Measurements from ENCODE around the gene HAP1.
A peak's percentile ranks its signal among the peaks of the same experiment; 100 is the strongest.

Gene HAP1

DNA sequence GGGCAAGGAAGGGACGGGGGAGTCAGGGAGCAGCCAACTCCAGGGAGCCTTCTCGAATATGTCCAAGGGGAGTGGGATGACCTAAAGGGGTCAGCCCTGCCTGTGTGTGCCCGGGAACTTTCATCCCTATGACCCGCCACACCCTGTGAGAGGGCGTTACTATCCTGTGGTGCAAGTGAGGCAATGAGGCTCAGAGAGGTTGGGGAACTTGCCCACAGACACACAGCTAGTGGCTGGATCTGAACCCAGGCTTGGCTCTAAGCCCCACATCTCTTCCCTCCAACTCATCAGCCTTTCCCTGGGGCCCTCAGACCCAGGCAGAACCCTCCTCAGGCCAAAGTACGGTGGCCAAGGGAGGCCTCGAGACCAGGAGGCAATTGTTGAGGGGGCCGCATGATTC, 28.9 kb upstream of the HAP1 start:
- DNase-seq = no peak

DNA sequence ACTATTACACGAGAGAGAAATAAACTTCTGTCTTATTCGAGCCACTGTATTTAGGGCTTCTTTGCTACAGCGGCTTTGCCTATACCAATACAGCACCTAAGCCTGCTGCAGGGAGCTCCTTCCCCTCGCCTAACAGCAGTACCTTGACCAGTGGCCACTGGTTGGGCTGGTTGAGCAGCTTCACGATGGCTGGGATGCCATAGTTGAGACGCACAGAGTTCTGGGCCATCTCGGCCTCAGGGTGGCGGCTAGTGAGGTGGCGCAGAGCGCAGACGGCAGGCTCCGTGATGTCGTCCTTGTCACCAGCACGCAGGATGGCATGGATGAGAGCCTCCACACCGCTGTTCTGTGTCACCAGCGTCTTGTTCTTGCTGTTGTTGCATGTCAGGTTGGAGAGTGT, 28.4 kb upstream of the HAP1 start:
- DNase-seq = no peak

- no peak for DNase-seq
Measured at GRCh38 chr17:41762391-41762790, 27.9 kb upstream of the HAP1 start.

GRCh38 chr17:41760878-41761277, 26.4 kb upstream of the HAP1 start:
- no peak for DNase-seq

GRCh38 chr17:41758601-41759000, 24.2 kb upstream of the HAP1 start:
- DNase-seq = no peak

DNA sequence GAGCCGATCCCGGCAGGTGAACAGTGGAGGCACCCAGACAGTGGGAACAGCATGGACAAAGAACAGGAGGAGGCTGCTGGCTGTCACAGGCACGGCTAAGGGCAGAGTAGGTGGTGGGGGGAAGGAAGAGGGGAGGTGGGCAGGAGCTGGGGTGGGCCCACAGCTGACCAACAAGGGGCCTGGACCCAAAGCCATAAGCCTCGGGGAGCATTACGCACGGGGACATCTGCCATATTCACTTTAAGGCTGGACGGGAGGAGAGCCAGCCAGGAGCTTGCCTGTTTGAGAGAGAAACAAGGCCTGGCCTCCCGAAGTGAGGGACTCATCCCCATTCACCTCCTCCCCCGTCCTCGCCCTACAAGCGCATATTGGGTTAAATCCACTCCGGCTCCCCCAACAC, 19.6 kb upstream of the HAP1 start:
- no peak for DNase-seq

GRCh38 chr17:41751288-41751687, 16.8 kb upstream of the HAP1 start:
- no peak for DNase-seq

DNA sequence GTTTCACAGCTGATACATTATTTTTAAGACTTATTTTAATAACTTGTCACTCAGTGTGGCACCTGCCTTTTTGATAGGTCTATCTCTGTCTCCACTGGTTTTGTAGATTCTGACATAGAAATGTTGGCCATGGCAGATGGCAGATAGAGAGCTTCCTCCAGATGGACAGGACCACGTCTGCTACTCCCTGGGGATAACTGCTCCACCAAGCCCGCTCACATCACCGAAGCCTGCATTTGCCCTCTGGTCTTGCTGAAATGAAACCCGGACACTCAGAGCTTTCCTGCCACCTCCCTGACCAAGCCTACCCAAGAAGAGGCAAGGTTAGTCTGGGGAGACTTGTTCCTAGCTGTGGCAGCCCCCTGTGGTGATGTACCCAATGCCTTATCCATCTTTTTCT, 16.4 kb upstream of the HAP1 start:
- DNase-seq = no peak

- DNase-seq = no peak
Measured at GRCh38 chr17:41748275-41748674, 13.8 kb upstream of the HAP1 start.

DNA sequence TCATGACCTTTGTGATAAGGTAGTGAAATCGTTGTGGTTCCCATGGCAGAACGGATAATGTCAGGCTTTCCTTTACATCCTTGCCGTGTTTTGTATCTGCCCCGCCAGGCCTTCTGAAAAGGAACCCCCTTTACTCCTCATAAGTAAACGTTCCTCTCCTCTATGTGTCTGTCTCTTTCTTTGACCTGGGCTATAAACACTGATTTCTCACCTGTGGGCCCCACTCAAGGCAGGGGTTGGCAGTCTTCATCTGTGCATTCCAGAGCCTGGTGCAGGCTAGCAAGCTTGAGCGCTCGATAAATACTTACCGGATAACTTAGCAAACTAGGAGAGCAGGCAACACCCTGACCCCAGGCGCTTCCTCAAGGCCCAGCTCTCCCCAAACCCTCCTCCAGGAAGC, 7.3 kb upstream of the HAP1 start:
- no peak for DNase-seq

GRCh38 chr17:41740506-41740905, 6.1 kb upstream of the HAP1 start:
- no peak for DNase-seq

DNA sequence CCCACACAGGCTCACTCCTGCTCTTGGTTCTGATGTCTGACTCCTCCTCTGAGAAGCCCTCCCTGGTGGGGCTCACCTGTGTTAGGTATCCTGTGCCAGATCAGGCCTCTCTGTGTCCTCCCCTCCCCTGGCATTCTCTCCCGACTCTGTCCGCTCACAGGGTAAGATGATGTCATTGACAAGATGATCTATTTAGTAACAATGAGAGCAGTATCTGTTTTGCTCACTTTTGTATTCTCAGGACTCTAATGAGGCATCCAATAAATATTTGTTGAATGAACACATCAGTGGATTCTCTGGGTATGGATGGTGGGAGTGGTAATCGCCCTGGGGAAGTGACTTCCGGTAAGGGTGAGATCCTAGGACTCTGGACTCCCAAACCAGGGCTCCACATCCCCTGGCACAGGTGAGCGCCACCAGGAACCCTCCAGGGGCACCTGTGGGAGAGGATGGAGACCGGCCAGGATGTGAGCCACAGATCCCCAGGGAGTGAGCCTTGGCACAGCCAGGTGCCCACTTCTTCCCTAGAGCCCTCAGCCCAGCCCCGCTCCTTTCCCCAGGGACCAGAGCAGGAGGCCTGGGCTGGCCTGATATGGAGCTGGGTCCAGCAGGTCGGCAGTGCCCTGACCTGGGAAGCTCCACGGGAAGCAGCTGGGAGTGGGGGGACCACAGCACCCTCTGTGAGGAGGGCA, 5.4 kb upstream of the HAP1 start:
- no peak for DNase-seq

- DNase-seq = no peak
Measured at GRCh38 chr17:41738801-41739112, 4.3 kb upstream of the HAP1 start.

DNA sequence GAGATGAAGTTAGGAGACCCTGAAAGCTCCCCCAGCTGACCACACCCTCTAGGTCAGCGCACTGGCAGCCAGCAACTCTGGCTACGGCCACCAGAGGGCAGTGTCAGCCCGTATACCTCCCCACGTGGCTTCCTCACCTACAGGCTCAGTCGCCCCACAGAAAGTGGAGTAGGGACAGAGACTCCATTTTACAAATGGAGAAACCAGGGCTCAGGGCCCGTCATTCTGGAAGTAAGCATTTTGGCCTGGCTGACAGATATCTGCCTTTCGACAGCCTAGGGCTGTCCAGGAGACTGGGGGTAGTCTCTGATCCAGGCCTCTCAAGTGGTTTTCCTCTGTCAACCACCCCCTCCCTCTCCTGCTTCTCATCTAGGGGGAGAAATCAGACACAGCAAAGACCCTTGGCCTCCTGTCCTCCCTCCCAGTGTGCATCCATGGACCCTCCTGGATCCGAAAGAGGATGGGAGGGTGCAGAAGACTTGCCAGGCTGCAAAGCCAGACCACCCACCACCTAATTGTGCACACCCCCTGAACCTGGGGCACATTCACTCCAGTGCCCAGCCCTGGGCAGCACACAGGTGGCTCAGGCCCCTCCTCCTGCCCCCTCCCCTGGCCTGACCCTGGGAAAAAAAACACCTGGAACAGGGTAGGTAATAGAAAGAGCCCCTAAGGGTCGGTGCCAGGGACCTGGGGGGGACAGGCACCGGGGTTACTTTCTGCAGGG, 3.8 kb upstream of the HAP1 start:
- peak; percentile 87 for DNase-seq

DNA sequence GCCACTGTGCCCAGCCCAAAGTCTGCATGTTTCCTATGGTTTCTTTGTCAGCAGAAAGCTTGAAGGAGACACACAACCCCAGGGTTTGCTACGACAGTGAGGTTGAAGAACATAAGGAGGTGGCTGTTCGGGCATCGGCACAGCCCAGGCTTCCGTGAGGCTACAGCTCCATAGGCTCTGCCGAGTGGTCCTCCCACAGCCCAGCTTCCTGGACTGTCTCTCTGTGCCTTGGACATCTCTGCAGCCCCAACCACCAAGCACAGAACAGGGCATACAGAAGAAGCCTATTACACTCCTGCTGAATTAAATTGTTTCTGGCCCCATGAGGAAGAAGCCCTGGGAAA, 3.2 kb upstream of the HAP1 start:
- no peak for DNase-seq

- no peak for DNase-seq
Measured at GRCh38 chr17:41736983-41737679, 2.7 kb upstream of the HAP1 start.

DNA sequence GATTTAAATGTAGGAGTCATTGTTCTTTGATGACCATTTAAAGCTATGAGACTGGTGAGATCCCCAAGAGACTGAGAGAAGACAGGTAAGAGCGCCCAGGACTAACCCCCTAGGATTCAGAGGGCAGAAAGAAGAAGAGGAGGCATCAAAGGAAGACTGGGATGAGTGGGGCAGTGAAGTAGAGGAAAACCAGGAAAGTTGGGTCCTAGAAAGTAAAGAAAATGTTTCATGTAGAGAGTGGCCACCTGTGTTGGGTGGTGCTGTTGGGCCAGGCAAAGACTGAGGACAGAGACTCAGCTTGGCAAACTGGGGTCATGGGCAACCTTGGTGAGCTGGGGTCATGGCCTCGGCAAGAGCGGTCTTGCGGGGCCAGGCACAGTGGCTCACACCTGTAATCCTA, 1.3 kb upstream of the HAP1 start:
- DNase-seq = no peak

- no peak for DNase-seq
Measured at GRCh38 chr17:41734949-41735313, 488 bp upstream of the HAP1 start.

GRCh38 chr17:41733348-41734138, 900 bp downstream of the HAP1 start:
- DNase-seq = no peak

DNA sequence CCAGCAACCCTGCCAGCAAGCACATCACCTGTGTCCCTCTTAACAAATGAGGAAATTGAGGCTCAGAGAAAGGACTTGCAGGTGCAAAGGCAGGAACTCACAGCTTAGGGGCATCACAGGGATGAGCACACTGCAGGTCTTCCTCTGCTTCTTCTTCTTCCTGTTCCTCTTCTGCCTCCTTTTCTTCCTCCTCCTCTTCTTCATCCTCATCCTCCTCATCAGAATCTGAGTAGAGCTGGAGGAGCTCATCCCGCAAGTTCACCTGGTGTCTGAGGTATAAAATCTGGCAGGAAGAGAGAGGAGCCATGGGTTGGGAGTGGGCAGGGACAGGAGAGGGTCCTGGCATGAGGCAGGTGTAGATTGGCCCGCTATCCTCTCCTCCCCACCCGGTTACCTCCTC, 2.6 kb downstream of the HAP1 start:
- DNase-seq = no peak

GRCh38 chr17:41730479-41730878, 4.0 kb downstream of the HAP1 start:
- no peak for DNase-seq

DNA sequence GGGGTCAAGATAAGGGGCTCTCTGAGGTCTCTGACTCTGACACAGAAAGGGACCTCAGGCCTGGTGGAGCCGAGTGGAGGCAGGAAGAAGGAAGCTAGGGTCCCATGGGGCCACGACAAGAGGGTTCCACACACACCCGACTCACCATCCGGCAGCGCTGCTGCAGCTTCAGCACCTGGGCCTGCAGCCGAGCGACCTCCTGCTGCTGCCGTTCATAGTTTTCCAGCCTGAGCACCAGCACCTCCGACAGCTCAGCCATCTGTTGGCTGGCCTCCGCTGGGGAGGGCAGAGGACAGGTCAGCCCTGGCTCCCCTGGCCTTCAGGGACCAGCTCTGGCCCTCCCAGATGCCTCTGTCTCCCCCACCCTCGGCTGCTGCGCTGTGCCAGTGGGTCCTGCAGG, 6.4 kb downstream of the HAP1 start:
- no peak for DNase-seq

- no peak for DNase-seq
Measured at GRCh38 chr17:41725134-41725533, 9.3 kb downstream of the HAP1 start.

Measured in femur (tissue), 1 donor.